Measurements from ENCODE around the gene TMEM132C. TPM values are rescaled to one million over a fixed set of nuclear protein-coding genes. Genes with fewer than 3 reads are reported as not detected.

Gene TMEM132C
- total and polyA plus RNA-seq, 2 of the 4 experiments (the other 2 are of a cell fraction) = not detected

DNA sequence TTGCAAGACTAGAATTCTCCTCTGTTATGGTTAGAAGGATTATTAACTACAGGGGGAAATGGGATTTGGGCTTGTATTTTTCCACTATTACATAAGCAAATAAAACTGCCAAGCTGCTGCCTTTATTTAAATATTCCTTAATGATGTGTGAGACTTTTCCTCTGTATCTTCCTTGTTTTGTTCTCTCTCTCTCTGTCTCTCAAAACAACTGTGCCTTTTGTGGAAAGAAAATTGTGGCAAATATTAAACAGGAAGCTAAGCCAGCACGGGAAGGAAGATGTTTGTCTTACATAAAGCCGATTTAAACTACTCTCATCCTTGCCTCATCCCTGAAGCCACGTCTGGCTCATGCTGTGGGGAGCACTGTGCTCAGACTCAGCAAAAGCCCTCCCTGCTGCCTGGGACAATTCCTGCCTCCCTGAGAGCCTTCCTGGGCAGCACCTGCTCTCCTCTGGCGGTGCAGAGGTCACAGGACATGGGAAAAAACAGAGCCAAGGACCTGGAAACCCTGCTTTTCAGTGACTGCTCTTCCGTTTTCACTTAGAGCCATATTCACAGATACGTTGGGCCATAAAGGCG, 319.6 kb downstream of the TMEM132C start:
- no peak overlapping the region for H2BK120ac ChIP-seq (ENCODE audit: low read depth, low read length)
- H2BK20ac ChIP-seq (ENCODE audit: low read depth, low read length) = no peak overlapping the region
- H3K4ac ChIP-seq (ENCODE audit: low read depth, low read length) = no peak overlapping the region
- no peak overlapping the region for H3K27ac ChIP-seq (ENCODE audit: insufficient read depth, low read length)
- H3K9me1 ChIP-seq (ENCODE audit: insufficient read depth, low read length) = no peaks in the 10 kb centered on the region
- H3K79me1 ChIP-seq (ENCODE audit: low read depth in 1 of 2, low read length in 2 of 2) = no peaks in the 10 kb centered on the region
- in situ Hi-C loops (cut with MboI; ENCODE audit: low sequenced_read_pairs) (no loop called here), intact Hi-C loops (cut with micrococcal nuclease) (no loop called here), dilution Hi-C loops (cut with HindIII; ENCODE audit: low sequenced_read_pairs, unreplicated experiment) (no loop called here)
- H4K8ac ChIP-seq (ENCODE audit: low read depth in 2 of 2, low read length in 2 of 2) = no peak overlapping the region
- H3K27me3 ChIP-seq (ENCODE audit: control insufficient read depth, insufficient read depth, low read length) = no peaks in the 10 kb centered on the region
- no peak overlapping the region for H3K4me3 ChIP-seq (ENCODE audit: insufficient read depth, low read depth, low read length)
- H3K23ac ChIP-seq (ENCODE audit: low read depth, low read length) = no peak overlapping the region
- H2AK9ac ChIP-seq (replicated peaks; ENCODE audit: low read depth, low read length, poor library complexity) = no peak overlapping the region
- no peak overlapping the region for H2BK15ac ChIP-seq (ENCODE audit: low read depth, low read length)
- BruUV-seq (replicated peaks) = no TSS peak
- DNase-seq = no peak
- H3K4me2 ChIP-seq (ENCODE audit: low read depth, low read length) = no peak overlapping the region
- H3K9ac ChIP-seq (ENCODE audit: low read depth, low read length) = no peak overlapping the region
- no peak overlapping the region for H3K18ac ChIP-seq (ENCODE audit: low read depth, low read length)
- no peak for TF ChIP-seq MAZ (IDR thresholded peaks at IDR 0.05; ENCODE audit: borderline replicate concordance, low read depth, low read length)
- TF ChIP-seq SMC3 (IDR thresholded peaks at IDR 0.05; ENCODE audit: low read depth, low read length) = no peak
- TF ChIP-seq POLR2A (IDR thresholded peaks at IDR 0.05; ENCODE audit: low read depth, low read length) = no peak
- TF ChIP-seq CEBPB (IDR thresholded peaks at IDR 0.05; ENCODE audit: low read depth, low read length) = no peak
- no peak overlapping the region for H4K5ac ChIP-seq (ENCODE audit: low read depth, low read length)
- H3K14ac ChIP-seq (replicated peaks; ENCODE audit: low read depth, low read length) = no peak overlapping the region
- H3K36me3 ChIP-seq (ENCODE audit: control insufficient read depth, insufficient read depth, low read length) = no peaks in the 10 kb centered on the region
- no peak overlapping the region for H2BK5ac ChIP-seq (ENCODE audit: low read depth, low read length, poor library complexity, severe bottlenecking)
- H3K9me3 ChIP-seq (ENCODE audit: control insufficient read depth, insufficient read depth, low read length) = peaks cover 38% of the 10 kb centered on the region
- POLR2A ChIA-PET (ENCODE audit: unreplicated experiment) = no interaction called here
- H3K4me1 ChIP-seq (ENCODE audit: control insufficient read depth, insufficient read depth, low read length) = no peaks in the 10 kb centered on the region
- H2AFZ ChIP-seq (replicated peaks; ENCODE audit: low read length, poor library complexity) = no peak overlapping the region
- no peak overlapping the region for H4K91ac ChIP-seq (ENCODE audit: insufficient read depth, low read depth, low read length)
- no peaks in the 10 kb centered on the region for H4K20me1 ChIP-seq (ENCODE audit: insufficient read depth, low read length)
- ATAC-seq (ENCODE audit: low read depth) = no peak
- 0% methylated on average over 2 of the region's 7 CpGs; no CpG with 5 or more reads in 1 of the 2 experiments for WGBS, 2 experiments (ENCODE audit: extremely low coverage in 2 of 2, insufficient read length in 1 of 2)
- H3K56ac ChIP-seq (ENCODE audit: extremely low read depth, insufficient read depth, low read length) = no peak overlapping the region
- CTCF ChIA-PET = no interaction called here
- H2AK5ac ChIP-seq (ENCODE audit: low read depth, low read length) = no peak overlapping the region

Measured in IMR-90 (cell line).